H1 (cell line): ENCODE data around the gene AKTIP. TPM values are rescaled to one million over a fixed set of nuclear protein-coding genes. Genes with fewer than 3 reads are reported as not detected.

Experiments used
- ATF3 ChIP-seq: IDR thresholded peaks from 2 replicates; pipeline ENCODE4 v1.6.1; 2011; ENCODE audit warnings: low read depth, mild to moderate bottlenecking, low read length; ENCODE audit not compliant: insufficient read depth
- CTCF ChIP-seq, 3 experiments: IDR thresholded peaks; 1 replicate in 2 of 3; 2 replicates in 1 of 3; pipeline versions ENCODE4 v1.5.1 to v1.6.1; 2011; ENCODE audit warnings: low read length in 3 of 3, mild to moderate bottlenecking in 3 of 3, inconsistent platforms in 2 of 3, low read depth in 1 of 3, moderate library complexity in 1 of 3; ENCODE audit not compliant: insufficient read depth in 1 of 3; ENCODE audit errors: control extremely low read depth in 1 of 3
- POLR2AphosphoS5 ChIP-seq: IDR thresholded peaks from 2 replicates; pipeline ENCODE4 v1.6.1; 2011; ENCODE audit warnings: low read depth, low read length
- polyA plus RNA-seq, 7 experiments: library from polyadenylated mRNA; depleted of rRNA in 3 of 7; stranded (reverse) in 5 of 7; unstranded in 2 of 7; fragments of >200 nt in 5 of 7; fragments of 200-250 nt in 2 of 7; gene quantifications; 1 replicate in 5 of 7; 2 replicates in 1 of 7; 4 replicates in 1 of 7; pipeline versions ENCODE4 v1.2.1 to v1.2.3, GENCODE V29; 2011 to 2013; ENCODE audit warnings: missing spikeins in 2 of 7, mixed read lengths in 2 of 7
- total RNA-seq: library from RNA; stranded (reverse); fragmentation: NEBNext Ultra II Directional; extraction: Animal tissue kit (Norgen Biotek cat#: 25700); gene quantifications from 2 replicates; pipeline ENCODE4 v1.2.1, GENCODE V29; 2021

The AKTIP gene
- total and polyA plus RNA-seq, 2 of the 8 experiments (the other 6 are each of a cell fraction or from before 2014, with no cell fraction given) = 15.0 to 15.6 TPM

GRCh38 chr16:53549970-53550690 is 47.1 kb upstream of the AKTIP start (continued):
- TF ChIP-seq CTCF (IDR thresholded peaks at IDR 0.05; ENCODE audit: control extremely low read depth in 1 of 3, insufficient read depth in 1 of 3, low read depth in 1 of 3, low read length in 3 of 3) (peak; percentile 57 to 91 (median 71)), POLR2AphosphoS5 (no peak), ATF3 (no peak)
